HL-60 (cell line): ENCODE results near the gene ADD1.

Experiments
- GABPA ChIP-seq: IDR thresholded peaks from 2 replicates; pipeline ENCODE4 v1.6.1; 2012; ENCODE audit warnings: low read depth
- POLR2AphosphoS5 ChIP-seq: IDR thresholded peaks from 2 replicates; pipeline ENCODE4 v1.6.1; 2012; ENCODE audit warnings: low read depth
- SPI1 ChIP-seq: IDR thresholded peaks from 2 replicates; pipeline ENCODE4 v1.6.1; 2012; ENCODE audit warnings: low read depth, mild to moderate bottlenecking, borderline replicate concordance
- TF ChIP-seq, protein P1 (sequence below): IDR thresholded peaks from one replicate; pipeline ENCODE4 v1.5.1; 2011; ENCODE audit warnings: low read length, control low read depth, inconsistent platforms; ENCODE audit not compliant: insufficient read depth

DNA sequence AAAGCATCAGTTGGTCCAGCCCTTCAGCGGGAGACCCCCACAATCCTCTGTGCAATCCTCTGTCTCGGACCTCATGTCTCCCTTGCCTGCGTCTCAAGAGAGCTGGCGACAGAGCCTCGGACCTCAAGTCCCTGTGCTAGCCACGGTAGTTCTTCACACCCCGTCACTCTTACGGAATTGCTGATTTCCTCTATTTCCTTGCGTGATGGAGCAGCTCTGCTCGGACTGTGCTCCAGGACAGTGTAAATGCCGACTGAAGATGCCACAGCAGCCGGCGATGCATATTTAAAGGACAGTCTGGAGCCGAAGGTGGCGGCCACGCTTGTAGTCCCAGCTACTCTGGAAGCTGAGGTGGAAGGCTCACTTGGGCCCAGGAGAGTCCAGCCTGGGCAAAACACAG lies 121.6 kb downstream of the ADD1 start:
- TF ChIP-seq, protein P1, sequence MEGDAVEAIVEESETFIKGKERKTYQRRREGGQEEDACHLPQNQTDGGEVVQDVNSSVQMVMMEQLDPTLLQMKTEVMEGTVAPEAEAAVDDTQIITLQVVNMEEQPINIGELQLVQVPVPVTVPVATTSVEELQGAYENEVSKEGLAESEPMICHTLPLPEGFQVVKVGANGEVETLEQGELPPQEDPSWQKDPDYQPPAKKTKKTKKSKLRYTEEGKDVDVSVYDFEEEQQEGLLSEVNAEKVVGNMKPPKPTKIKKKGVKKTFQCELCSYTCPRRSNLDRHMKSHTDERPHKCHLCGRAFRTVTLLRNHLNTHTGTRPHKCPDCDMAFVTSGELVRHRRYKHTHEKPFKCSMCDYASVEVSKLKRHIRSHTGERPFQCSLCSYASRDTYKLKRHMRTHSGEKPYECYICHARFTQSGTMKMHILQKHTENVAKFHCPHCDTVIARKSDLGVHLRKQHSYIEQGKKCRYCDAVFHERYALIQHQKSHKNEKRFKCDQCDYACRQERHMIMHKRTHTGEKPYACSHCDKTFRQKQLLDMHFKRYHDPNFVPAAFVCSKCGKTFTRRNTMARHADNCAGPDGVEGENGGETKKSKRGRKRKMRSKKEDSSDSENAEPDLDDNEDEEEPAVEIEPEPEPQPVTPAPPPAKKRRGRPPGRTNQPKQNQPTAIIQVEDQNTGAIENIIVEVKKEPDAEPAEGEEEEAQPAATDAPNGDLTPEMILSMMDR, result no peak
- TF ChIP-seq POLR2AphosphoS5 (no peak), GABPA (no peak), SPI1 (no peak)
